HG02970 (cell line): ENCODE measurements around the gene KLHL28.

Experiments
- ATAC-seq: cut with Tn5 transposase; IDR thresholded peaks from one replicate; pipeline ENCODE4 v1.9.1; 2021; ENCODE audit warnings: mild to moderate bottlenecking, moderate library complexity, moderate number of reproducible peaks; ENCODE audit not compliant: unreplicated experiment, low FRiP score

KLHL28 gene

DNA sequence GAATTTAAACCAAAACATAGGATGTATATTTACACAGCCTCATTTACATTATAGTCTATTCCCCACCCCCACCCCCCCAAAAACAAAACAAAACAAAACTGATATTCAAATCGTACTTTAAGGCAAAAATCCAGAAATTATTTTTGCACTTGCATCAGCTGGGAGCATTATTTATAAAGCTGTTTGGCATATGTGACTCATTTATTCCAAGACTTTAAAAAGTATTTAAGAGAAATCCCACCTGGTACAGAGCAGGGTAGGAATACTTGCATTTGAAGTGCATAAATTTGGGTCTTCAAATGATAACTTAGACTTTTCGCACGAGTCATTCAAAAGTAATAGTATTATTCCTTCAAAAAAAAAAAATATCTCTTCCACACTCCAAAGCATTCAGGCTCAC is 1.1 kb downstream of the KLHL28 start:
- no peak for ATAC-seq

DNA sequence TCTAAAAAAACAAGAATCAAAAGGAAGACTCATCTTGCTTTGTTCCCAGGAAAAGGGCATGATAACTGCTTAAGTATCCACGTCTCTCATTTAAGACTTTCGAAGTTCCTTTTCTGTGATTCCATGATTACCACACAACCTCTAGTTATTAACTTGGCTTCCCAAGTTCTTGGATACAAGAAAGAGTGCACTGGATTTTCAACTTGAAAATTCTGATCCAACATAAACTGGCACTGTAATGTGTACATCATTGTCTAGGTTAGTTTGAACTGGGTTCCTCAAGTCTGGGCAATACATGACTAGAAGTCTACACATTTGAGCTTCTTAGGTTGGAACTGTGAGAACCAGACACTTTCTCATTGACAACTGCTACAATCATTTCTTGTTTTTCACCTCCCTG is 1.6 kb downstream of the KLHL28 start:
- ATAC-seq: no peak

DNA sequence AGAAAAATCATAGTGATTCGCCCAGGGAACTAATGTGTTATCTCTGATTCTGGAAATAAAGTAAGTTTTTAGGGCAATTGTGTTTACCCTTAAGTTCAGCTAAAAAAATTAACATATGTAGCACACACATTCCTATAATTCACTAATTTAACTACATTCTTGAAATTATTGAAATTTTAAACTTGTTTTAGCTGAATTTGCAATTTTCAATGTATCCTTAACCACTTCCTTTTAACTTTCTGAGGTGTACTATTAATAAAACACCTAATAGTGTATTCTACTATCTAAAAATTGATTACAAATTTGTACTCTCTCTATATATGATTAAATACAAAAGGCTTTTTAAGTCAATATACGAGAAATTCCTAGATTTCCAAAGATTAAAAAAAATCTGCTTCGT is 2.2 kb downstream of the KLHL28 start:
- ATAC-seq: no peak

DNA sequence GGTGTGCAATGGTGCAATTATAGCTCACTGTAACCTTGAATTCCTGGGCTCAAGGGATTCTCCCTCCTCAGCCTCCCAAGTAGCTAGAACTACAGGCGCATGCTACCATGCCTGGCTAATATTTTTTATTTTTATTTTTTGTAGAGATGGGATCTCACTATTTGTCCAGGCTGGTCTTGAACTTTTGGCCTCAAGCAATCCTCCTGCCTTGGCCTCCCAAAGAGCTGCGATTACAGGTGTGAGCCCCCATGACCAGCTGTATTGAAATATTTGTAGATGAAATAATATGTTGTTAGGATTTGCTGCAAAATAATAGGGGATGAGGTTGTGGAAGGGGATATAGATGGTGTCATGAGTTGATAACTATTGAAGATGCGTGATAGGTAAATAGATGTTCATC is 4.9 kb downstream of the KLHL28 start:
- no peak for ATAC-seq

DNA sequence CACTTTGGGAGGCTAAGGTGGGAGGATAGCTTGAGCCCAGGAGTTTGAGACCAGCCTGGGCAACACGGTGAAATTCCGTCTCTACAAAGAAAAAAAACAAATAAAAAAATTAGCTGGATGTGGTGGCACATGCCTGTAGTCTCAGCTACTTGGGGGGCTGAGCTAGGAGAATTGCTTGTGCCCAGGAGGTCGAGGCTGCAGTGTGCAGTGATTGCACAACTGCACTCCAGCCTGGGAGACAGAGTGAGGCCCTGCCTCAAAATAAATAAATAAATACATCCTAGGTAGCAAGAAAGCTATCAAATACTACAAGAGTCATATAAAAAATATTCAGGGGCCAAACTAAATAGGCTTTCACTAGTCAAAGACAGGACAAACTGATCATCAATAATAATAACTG is 6.2 kb downstream of the KLHL28 start:
- ATAC-seq: no peak

DNA sequence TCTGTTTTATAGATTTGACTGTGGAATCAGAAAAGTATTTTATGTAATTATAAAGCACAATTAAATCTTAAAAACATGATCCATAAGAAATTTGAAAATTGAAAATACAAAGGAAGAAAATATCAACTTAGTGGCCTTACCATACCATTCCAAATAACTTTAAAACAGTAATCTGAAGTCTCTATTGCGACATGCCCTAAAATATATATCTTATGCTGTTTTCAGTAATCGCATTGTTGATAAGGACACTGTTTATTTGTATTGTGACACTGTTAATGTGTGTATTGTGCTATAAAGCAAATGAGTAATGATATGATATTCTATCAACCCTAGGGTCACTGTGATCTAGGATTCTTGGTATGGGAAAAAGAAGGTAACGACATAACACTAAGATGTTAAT is 7.0 kb downstream of the KLHL28 start:
- no peak for ATAC-seq

DNA sequence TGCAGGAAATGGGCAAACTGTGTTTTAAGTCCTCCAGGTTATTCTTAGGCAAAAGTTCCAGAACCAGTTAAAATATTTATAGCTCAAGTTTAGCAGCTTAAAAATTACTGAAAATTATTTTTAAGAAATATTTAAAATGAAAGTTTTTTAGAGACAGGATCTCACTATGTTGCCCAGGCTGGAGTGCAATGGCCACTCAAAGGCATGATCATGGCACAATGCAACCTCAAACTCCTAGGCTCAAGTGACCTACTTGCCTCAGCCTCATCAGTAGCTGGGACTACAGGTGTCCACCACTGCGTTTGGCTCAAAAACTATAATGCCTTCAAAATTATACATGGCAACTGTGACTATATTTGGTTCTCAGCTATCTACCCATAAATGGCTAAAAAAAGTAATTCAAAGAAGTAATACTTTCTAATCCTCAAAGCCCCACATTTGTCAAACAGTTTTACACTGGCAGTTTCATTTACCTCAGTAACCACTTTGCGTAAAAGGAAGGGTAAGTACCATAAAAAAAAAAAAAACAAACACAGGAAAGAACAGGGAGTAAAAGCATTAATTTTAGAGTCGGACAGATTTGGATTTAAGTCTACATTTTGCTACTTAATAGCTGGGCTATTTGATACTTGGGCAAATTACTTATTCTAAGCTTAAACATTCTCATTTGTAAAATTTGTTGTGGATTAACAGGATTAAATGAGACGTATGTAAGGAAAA is 9.2 kb downstream of the KLHL28 start:
- no peak for ATAC-seq

DNA sequence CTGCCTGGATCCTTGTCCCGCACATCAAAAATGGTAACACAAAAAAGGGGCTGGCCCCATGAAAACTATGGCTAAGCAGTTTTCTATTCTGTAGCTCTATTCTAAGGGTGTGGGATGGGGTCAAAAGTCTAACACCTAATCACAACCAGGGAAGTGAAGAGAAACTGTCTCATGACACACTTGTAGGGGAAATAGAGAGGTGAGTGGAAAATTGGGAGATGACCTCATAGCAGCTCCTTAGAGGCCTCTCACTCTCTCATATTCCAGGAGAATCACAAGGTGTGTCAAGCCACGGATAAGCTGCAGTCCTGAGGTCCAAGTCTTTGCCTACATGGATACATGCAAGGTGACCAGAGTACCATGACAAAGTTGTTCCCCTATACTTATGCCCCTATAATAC is 10.7 kb downstream of the KLHL28 start:
- ATAC-seq: no peak

DNA sequence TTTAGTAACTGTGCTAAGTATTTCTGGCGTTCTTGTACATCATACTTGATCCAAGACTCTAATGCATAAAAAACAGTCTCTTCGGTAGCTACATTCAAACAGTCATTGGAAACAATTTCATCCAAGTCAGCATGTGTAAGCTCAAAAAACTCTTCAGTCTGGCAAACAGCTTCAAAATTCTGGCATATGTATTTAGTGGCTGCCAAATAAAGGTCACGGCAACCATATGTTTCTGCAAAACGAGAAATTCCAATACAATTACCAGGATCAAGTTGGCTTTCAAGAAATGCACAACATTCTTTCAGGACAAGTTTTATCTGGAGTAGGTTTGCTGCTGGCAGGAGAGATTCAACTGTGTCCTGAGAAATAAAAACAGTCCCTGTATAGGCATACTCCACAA is 16.5 kb downstream of the KLHL28 start:
- ATAC-seq: no peak

DNA sequence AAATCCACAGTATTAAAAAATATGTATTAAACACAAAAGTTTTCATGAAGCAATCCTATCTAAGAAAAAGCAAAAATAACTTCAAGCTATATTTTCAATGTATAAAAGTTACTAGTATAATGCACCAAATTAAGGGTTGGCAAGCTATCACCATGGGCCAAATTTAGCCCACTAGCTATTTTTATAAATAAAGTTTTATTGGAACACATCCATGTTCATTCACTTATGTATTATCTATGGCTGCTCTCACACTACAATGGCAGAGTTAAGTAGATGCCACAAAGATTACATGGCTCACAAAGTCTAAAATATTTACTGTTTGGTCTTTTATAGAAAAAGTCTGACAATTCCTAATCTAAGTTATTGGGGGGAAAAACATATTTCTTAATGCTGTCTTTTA is 17.6 kb downstream of the KLHL28 start:
- no peak for ATAC-seq

DNA sequence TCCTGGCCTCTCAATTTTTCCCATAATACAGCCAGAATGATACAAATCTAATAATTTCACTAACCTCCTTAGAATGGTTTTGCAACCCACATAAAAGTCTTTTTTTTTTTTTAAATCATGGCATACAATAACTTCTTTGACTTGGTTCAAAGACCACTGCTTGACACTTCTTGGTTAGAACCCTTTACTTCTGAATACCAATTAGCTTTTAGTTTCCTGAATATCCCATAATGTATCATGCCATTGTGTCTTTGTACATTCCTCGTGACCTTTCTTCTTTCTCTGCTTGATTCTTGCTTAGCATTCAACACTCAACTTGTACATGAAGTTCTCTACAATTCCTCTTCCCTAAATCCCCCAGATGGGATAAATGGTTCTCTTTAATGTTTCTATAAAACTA is 19.3 kb downstream of the KLHL28 start:
- ATAC-seq: no peak

DNA sequence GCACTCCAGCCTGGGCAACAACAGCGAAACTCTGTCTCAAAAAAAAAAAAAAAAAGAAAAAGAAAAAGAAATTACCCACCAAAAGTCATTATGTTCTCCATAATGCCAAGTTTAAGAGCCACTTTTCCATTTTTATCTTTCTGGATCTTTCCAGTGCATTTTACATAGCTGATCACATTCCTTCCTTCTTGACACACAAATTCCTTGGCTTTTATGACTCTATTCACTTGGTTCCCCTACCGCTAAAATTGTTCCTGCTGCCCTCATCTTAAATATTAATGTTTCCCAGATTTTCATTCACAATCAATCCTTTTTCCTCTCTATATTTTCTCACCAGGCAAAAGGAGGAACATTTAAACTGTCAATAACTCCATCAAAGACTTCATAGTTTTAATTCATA is 20.2 kb downstream of the KLHL28 start:
- ATAC-seq: no peak

DNA sequence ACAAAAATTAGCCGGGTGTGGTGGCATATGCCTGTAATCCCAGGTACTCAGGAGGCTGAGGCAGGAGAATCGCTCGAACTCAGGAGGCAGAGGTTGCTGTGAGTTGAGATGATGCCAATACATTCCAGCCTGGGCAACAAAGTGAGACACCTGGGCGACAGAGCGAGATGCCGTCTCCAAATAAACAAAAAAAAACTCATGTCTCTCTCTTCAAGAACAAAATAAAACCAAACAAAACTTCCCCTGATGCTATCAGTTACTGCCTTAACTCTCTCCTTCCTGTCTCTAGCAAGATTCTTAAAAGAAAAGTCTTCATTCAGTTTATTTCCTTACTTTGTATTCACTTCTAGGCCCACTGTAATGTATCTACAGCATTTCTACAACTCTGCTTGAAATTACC is 20.8 kb downstream of the KLHL28 start:
- no peak for ATAC-seq

DNA sequence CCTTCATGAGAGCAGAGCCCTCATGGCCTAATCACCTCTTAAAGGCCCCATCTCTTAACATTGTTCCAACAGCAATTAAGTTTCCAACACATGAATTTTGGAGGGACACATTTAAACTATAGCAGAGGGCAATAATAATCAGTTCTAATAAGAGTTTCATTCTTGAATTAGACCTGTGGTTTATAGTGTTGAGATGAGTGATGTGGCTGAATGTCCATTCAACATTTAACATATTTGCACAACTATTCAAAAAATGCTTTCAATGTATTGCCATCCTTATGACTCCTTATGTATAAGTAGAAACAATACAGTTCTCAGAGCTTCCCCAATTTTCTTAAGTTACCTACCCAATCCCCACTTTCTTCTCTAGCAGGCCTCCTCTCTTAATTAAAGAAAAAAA is 21.5 kb downstream of the KLHL28 start:
- no peak for ATAC-seq

DNA sequence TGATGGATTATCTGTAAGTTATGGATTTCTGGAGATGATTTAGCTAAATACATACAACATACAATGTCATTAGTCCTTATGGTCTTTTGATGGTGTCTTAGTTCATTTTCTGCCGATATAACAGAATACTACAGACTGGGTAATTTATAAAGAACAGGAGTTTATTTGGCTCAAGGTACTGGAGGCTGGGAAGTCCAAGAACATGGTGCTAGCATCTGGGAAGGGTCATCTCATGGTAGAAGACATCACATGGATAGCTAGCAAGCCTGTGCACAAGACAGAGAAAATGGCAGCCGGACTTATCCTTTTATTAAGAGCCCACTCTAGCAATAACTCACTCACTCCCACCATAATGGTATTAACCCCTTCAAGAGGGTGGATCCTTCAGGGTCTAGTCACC is 24.2 kb downstream of the KLHL28 start:
- no peak for ATAC-seq

DNA sequence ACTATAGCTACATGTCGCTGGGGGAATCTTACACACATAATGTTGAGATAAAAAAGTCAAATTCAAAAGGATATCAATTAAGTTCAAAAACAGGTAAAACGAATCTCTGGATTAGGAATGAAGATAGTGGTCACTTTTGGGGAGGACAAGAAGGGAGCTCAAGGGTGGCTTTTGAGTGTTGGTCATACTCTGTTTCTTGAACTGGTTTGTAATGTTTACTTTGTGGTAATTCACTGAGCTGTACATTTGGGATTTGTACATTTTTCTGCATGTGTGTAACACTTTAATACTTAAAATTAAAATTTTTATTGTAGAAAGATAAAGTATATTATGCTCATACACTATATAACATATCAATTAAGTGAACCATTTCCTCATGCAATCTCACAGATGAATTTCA is 26.6 kb downstream of the KLHL28 start:
- no peak for ATAC-seq

DNA sequence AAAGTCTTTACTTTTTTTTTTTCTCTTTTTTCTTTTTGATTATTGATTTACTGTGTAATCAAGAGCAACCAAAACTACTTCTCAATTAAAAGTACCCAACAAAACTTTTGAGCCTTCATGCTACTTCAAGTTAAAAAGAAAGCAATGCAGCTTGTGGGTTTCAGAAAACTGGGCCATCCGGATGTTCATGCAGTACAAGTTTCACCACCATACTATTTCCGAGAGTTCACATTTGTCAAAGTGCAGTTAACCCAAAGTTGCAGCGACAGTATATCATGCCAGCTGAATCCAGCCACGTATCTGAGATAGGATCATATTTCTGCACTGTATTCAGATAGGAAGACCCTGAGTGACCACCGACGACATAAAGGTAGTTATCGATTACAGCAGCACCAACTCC is 33.0 kb downstream of the KLHL28 start:
- no peak for ATAC-seq

DNA sequence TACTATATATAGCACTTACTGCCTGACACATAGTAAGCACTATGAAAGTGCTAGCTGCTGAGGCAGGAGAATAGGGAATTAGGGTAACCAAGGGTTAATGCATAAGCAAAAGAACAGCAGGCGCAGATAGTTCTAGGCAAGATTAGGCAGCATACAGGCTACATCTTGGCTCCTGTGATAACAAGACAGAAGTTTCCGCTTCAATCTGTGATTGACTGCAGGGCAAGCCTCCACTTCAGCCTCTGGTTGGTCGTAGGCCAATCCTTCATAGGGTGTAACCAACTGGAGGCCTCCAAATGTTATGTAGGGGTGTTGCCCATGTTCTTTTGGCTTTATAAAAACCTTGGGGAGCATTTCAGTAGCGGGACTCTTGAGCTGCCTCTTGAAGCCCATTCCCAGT is 46.9 kb downstream of the KLHL28 start:
- no peak for ATAC-seq

DNA sequence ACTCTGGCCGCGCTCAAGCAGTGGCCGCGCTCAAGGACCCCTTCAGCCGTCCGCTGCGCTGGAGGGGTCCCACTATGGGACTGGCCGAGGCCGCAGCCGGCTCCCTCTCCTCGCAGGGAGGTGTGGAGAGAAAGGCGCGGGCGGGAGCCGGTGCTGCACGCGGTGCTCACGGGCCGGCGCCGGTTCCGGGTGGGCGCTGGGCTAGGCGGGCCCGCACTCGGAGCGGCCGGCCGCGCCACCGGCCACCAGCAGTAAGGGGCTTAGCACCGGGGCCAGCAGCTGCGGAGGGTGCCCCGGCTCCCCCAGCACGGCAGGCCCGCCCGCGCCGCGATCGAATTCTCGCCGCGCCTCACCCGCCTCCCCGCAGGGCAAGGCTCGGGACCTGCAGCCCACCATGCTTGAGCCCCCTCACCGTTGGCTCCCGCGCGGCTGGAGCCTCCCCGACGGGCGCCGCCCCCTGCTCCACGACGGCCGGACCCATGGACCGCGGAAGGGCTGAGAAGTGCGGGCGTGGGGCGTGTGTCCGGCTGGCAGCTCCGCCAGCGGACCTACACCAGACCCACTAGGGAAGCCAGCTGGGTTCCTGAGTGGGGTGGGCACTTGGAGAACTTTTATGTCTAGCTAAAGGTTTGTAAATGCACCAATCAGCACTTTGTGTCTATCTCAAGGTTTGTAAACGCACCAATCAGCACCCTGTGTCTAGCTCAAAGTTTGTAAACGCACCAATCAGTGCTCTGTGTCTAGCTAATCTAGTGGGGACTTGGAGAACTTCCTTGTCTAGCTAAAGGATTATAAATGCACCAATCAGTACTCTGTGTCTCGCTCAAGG is 49.5 kb downstream of the KLHL28 start:
- no peak for ATAC-seq

DNA sequence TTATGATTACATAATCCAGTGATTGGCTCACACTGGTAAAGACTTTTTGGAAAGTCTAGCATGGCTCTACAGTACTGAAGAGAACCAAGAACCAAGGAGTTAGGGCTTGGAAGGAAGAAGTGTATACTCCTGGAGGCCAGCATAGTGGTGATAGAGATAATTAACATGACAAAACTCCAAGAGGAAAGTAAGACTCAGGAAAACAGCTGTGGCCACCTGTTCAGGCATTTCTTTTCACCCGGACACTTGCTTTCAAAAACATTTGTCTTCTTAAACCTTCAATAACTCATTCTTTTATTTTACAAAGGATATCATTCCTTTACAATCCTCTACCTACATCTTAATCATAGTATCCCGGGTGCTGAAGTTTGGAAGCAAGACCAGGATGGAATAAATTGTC is 50.9 kb downstream of the KLHL28 start:
- no peak for ATAC-seq

DNA sequence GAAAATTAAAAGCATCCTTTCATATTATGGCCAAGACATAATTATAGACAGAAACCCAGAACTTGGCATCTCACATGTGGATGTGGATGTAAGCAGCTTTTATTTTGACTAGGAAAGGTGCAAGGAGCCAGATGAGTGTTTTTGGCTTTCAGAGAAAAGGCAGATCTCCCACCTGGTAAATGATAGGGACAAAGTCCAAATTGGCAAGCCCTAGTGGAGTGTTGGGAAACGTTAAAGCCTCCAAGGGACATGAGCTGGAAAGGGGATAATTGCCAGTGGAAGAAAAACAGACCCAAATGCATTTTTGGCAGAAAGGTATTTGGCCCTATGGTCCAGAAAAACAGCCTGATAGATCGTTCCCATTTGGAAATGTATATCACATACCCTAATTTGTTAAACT is 60.1 kb downstream of the KLHL28 start:
- no peak for ATAC-seq

DNA sequence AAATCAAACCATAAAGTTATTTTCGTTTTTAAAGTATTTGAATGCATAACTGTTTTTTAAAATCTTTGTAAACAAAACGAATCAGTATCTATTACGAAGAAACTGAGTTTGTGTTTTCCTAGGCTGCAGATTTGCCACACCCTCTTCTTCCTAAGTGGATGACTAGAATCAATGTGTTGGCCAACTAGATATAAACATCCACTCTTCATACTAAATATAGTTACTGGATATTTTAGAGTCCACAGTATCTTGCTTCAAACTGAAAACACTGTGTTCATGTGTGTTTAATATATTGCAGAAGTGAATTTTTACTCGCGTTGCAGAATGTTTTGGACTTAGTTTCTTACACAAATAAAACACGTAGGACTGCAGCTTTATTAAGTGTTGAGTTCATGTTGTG is 63.2 kb downstream of the KLHL28 start:
- ATAC-seq: no peak
